Measurements from ENCODE around the gene SLC16A10.

- TF ChIP-seq POLR2A (IDR thresholded peaks at IDR 0.05; ENCODE audit: low read depth, low read length) (no peak), TAF1 (IDR thresholded peaks at IDR 0.05; ENCODE audit: low read depth, low read length) (no peak), POLR2AphosphoS5 (IDR thresholded peaks at IDR 0.05; ENCODE audit: low read depth, low read length) (no peak)
These were observed 117.6 kb downstream of the SLC16A10 start for GRCh38 chr6:111204881-111205280.
